Measurements from ENCODE around the gene GCLC. TPM values are rescaled to one million over a fixed set of nuclear protein-coding genes. Genes with fewer than 3 reads are reported as not detected.

Gene GCLC
- total RNA-seq, 4 donors from 2014 or later, result 63.5 to 84.3 (median 71.7) TPM

- WGBS, 2 donors (ENCODE audit: low coverage in 1 of 2), result 38 to 40% methylated on average over 1 to 3 of the region's 3 CpGs
These were observed 57.8 kb downstream of the GCLC start for GRCh38 chr6:53487080-53487479.

GRCh38 chr6:53486679-53487078 lies 58.2 kb downstream of the GCLC start:
- H3K4me3 ChIP-seq, result no peak overlapping the region
- H3K4me1 ChIP-seq, result peaks cover 0 to 21% (median 3%) of the 10 kb centered on the region in 3 donors
- no peaks in the 10 kb centered on the region for H3K27me3 ChIP-seq
- ATAC-seq, result no peak
- H3K9me3 ChIP-seq, result no peaks in the 10 kb centered on the region
- no peak overlapping the region for H3K27ac ChIP-seq
- WGBS, 2 donors (ENCODE audit: low coverage in 1 of 2), result 69 to 85% methylated on average over 2 to 3 of the region's 3 CpGs
- H3K36me3 ChIP-seq, result no peaks in the 10 kb centered on the region
- no peak for TF ChIP-seq CTCF (IDR thresholded peaks at IDR 0.05)
- TF ChIP-seq POLR2AphosphoS5 (IDR thresholded peaks at IDR 0.05), result no peak
- TF ChIP-seq EP300 (IDR thresholded peaks at IDR 0.05), result no peak
- no peak for TF ChIP-seq POLR2A (IDR thresholded peaks at IDR 0.05)

More at GRCh38 chr6:53487080-53487479, 57.8 kb downstream of the GCLC start:
- Histone ChIP-seq H3K9me3 (no peaks in the 10 kb centered on the region), H3K27ac (no peak overlapping the region), H3K4me3 (no peak overlapping the region), H3K27me3 (no peaks in the 10 kb centered on the region), H3K4me1 (peaks cover 0 to 21% (median 3%) of the 10 kb centered on the region in 3 donors), H3K36me3 (no peaks in the 10 kb centered on the region)
- TF ChIP-seq EP300 (IDR thresholded peaks at IDR 0.05) (no peak), CTCF (IDR thresholded peaks at IDR 0.05) (no peak), POLR2A (IDR thresholded peaks at IDR 0.05) (no peak), POLR2AphosphoS5 (IDR thresholded peaks at IDR 0.05) (no peak)
- ATAC-seq, result no peak

GRCh38 chr6:53484476-53485280 lies 60.2 kb downstream of the GCLC start:
- TF ChIP-seq CTCF (IDR thresholded peaks at IDR 0.05) (peak; percentile 91 to 98 (median 95)), EP300 (IDR thresholded peaks at IDR 0.05) (no peak)
- peak; percentile 66 for ATAC-seq
- Histone ChIP-seq H3K9me3 (no peaks in the 10 kb centered on the region), H3K4me3 (no peak overlapping the region), H3K27ac (peak overlapping the region in 3 of 4 donors; percentile 15 to 32 (median 22)), H3K27me3 (no peaks in the 10 kb centered on the region), H3K36me3 (no peaks in the 10 kb centered on the region), H3K4me1 (peaks cover 0 to 21% (median 3%) of the 10 kb centered on the region in 3 donors)
- 19 to 23% methylated on average over 8 to 9 of the region's 9 CpGs for WGBS, 2 donors (ENCODE audit: low coverage in 1 of 2)

GRCh38 chr6:53483423-53484353 lies 61.2 kb downstream of the GCLC start:
- TF ChIP-seq POLR2A (IDR thresholded peaks at IDR 0.05) (no peak), CTCF (IDR thresholded peaks at IDR 0.05) (no peak), EP300 (IDR thresholded peaks at IDR 0.05) (no peak), POLR2AphosphoS5 (IDR thresholded peaks at IDR 0.05) (no peak)
- H3K27ac ChIP-seq, result peak overlapping the region in 3 of 4 donors; percentile 15 to 32 (median 22)
- H3K9me3 ChIP-seq, result no peaks in the 10 kb centered on the region
- peaks cover 0 to 21% (median 3%) of the 10 kb centered on the region in 3 donors for H3K4me1 ChIP-seq
- no peaks in the 10 kb centered on the region for H3K27me3 ChIP-seq
- H3K4me3 ChIP-seq, result no peak overlapping the region
- peak; percentile 16 for ATAC-seq
- WGBS, 2 donors (ENCODE audit: low coverage in 1 of 2), result 57 to 61% methylated on average over 9 of the region's 10 CpGs
- no peaks in the 10 kb centered on the region for H3K36me3 ChIP-seq
